ENCODE data around the gene ZCWPW2. TPM values are rescaled to one million over a fixed set of nuclear protein-coding genes. Genes with fewer than 3 reads are reported as not detected.

The ZCWPW2 gene
- total RNA-seq, 2 experiments from 2014 or later, result 0.17 TPM; not detected in 1

DNA sequence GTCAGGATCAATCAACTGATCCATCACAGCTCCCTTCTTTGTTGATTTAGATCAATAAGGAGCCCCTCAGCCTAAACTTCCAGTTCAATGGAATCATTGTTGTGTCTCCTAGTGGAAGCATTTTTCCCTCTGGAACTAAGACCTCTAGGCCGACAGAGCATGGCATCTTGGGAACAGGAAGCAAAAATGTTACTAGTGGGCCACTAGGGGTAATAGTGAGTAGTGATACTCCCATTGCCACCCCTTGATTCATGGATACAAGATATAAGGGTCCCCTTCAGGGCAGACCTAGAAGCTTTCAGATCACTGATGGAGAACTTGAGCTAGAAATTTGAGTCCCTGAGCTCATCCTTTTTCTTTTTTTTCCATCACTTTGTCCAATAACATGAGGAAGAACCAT is 40.5 kb downstream of the ZCWPW2 start:
- no peak overlapping the region for H3K27ac Mint-ChIP-seq
- CTCF ChIA-PET, result no interaction called here
- DNase-seq, result no peak
- H3K4me3 Mint-ChIP-seq, result no peak overlapping the region
- no peaks in the 10 kb centered on the region for H3K27me3 Mint-ChIP-seq (ENCODE audit: low read depth)
- H3K9me3 Mint-ChIP-seq, result peaks cover 19% of the 10 kb centered on the region
- H3K36me3 Mint-ChIP-seq (ENCODE audit: low read depth), result peaks cover 8% of the 10 kb centered on the region
- intact Hi-C loops (cut with micrococcal nuclease), result no loop called here
- no peaks in the 10 kb centered on the region for H3K4me1 Mint-ChIP-seq (ENCODE audit: low read depth)

DNA sequence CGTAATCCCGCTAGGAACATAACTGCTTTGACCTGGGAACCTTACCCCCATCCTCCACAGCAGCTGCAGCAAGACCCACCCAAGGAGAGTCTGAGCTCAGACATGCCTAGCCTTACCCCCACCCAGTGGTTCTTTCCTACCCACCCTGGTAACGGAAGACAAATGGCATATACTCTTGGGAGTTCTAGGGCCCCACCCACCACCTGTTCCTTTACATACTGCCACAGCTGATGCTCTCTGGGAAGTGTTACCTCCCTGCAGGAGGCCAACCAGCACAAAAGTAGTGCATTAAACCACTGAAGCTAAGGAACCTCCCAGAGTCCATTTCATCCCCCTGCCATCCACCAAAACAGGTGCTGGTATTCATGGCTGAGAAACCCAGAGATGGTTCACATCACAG is 50.7 kb downstream of the ZCWPW2 start:
- H3K36me3 Mint-ChIP-seq (ENCODE audit: low read depth), result no peaks in the 10 kb centered on the region
- peaks cover 52% of the 10 kb centered on the region for H3K9me3 Mint-ChIP-seq
- CTCF ChIA-PET, result interaction anchor here (0.8 kb wide), 1 partner anchor 1117 kb away, joined by 3 read pairs; no protein-coding TSS in a partner anchor
- intact Hi-C loops (cut with micrococcal nuclease), result no loop called here
- no peaks in the 10 kb centered on the region for H3K4me1 Mint-ChIP-seq (ENCODE audit: low read depth)
- no peak overlapping the region for H3K4me3 Mint-ChIP-seq
- no peak for DNase-seq
- no peak overlapping the region for H3K27ac Mint-ChIP-seq
- no peaks in the 10 kb centered on the region for H3K27me3 Mint-ChIP-seq (ENCODE audit: low read depth)

DNA sequence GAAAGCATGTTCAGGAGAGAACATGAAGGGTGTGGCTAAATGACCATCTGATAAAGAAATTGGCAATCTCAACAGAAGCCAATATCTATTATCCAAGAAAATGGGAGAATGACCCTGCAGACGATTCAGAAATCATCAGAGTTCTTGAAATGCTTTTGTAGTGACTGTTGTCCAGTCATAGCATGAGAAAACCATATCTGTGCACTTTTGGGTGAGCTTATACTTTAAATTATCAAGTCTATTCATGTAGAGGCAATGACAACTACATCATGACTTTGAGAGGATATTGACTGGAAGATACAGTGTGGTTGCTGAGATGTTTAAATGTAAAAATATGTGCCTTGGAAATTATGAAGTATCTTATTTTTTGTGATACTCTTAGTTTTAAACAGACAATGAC is 57.7 kb downstream of the ZCWPW2 start:
- H3K4me3 Mint-ChIP-seq, result no peak overlapping the region
- intact Hi-C loops (cut with micrococcal nuclease), result no loop called here
- no peaks in the 10 kb centered on the region for H3K4me1 Mint-ChIP-seq (ENCODE audit: low read depth)
- CTCF ChIA-PET, result no interaction called here
- H3K27me3 Mint-ChIP-seq (ENCODE audit: low read depth), result no peaks in the 10 kb centered on the region
- H3K9me3 Mint-ChIP-seq, result peaks cover 43% of the 10 kb centered on the region
- no peak overlapping the region for H3K27ac Mint-ChIP-seq
- DNase-seq, result no peak
- H3K36me3 Mint-ChIP-seq (ENCODE audit: low read depth), result no peaks in the 10 kb centered on the region

DNA sequence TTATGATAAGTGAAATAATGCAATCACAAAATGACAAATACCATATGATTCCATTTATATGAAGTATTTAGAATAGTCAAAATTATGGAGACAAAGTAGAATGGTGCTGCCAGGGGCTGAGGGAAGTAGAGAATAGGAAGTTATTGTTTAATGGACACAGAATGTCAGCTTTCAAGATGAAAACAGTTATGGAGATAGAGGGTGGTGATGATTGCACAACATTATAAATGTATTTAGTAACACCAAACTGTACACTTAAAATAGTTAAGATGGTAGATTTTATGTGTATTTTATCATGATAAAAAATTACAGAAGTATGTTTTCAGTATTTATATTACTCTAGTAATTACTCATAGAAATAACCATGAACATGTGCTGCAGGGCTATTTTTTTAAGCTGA is 100.9 kb downstream of the ZCWPW2 start:
- Mint-ChIP-seq H3K27ac (no peak overlapping the region), H3K36me3 (ENCODE audit: low read depth) (no peaks in the 10 kb centered on the region), H3K4me3 (no peak overlapping the region), H3K4me1 (ENCODE audit: low read depth) (no peaks in the 10 kb centered on the region), H3K9me3 (peaks cover 9% of the 10 kb centered on the region), H3K27me3 (ENCODE audit: low read depth) (no peaks in the 10 kb centered on the region)
- DNase-seq, result no peak
- CTCF ChIA-PET, result no interaction called here
- intact Hi-C loops (cut with micrococcal nuclease), result no loop called here

DNA sequence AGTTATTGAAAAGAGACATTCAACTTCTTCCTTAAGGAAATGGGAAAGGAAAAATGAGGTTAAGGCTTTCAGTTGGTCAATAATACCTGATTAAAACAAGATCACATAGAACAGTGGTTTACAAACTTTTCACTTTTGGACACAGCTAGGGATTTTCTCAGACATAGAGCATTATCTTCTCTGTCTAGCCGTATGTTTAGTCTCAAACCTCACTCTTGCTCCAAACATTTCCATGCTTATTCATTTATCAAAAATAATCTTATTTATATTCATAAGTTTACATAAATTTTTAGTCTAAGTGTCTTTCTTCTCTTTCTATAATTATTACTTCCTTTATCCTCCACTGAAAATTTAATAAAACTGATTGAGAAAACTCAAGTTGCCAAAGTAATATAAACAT is 114.3 kb downstream of the ZCWPW2 start:
- DNase-seq, result no peak
- CTCF ChIA-PET, result no interaction called here
- Mint-ChIP-seq H3K27me3 (ENCODE audit: low read depth) (no peaks in the 10 kb centered on the region), H3K27ac (no peak overlapping the region), H3K4me3 (no peak overlapping the region), H3K36me3 (ENCODE audit: low read depth) (peaks cover 4% of the 10 kb centered on the region), H3K4me1 (ENCODE audit: low read depth) (no peaks in the 10 kb centered on the region), H3K9me3 (peaks cover 5% of the 10 kb centered on the region)
- intact Hi-C loops (cut with micrococcal nuclease), result no loop called here

DNA sequence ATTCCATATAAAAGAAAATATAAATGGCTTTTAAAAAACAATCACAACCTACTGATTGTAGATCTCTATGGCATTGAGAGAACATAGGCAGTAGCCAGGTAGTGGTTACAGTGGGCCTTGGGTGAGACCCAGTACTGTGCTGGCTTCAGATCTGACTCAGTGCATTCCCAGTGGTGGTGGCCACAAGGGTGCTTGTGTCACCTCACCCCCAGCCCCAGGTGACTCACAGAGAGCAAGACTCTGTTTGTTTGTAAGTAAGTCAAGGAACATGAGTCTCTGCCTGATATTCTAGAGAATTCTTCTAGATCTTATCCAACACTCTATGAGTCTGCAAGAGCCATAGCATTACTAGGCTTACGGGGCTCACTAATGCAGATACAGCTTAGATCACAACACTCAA is 118.9 kb downstream of the ZCWPW2 start:
- Mint-ChIP-seq H3K9me3 (peaks cover 13% of the 10 kb centered on the region), H3K27ac (no peak overlapping the region), H3K4me1 (ENCODE audit: low read depth) (no peaks in the 10 kb centered on the region), H3K27me3 (ENCODE audit: low read depth) (no peaks in the 10 kb centered on the region), H3K36me3 (ENCODE audit: low read depth) (peaks cover 3% of the 10 kb centered on the region), H3K4me3 (no peak overlapping the region)
- intact Hi-C loops (cut with micrococcal nuclease), result no loop called here
- CTCF ChIA-PET, result no interaction called here
- no peak for DNase-seq

DNA sequence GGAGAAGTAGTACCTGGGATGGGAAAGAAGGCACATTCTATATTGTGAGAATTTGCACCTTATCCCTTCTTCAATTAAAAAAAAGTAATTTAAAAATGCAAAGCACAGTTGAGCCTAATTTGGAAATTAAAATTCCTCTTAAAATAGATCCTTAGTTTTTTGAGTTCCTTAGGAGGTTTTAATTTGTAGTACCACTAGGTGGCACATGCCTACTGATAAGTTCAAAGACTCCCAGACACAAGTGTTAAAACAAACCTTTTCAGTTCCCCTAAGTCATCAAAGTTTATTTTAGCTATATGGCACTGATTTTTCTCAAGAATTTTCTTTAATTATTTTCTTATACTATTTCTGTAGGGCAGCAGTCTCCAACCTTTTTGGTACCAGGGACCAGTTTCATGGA is 127.7 kb downstream of the ZCWPW2 start:
- no peaks in the 10 kb centered on the region for H3K27me3 Mint-ChIP-seq (ENCODE audit: low read depth)
- intact Hi-C loops (cut with micrococcal nuclease), result loop anchor here (2.0 kb wide), 2 partner anchors 191 to 251 kb away; no protein-coding TSS in a partner anchor
- no peaks in the 10 kb centered on the region for H3K36me3 Mint-ChIP-seq (ENCODE audit: low read depth)
- no peaks in the 10 kb centered on the region for H3K4me1 Mint-ChIP-seq (ENCODE audit: low read depth)
- no peak overlapping the region for H3K27ac Mint-ChIP-seq
- no peak for DNase-seq
- peaks cover 7% of the 10 kb centered on the region for H3K9me3 Mint-ChIP-seq
- no peak overlapping the region for H3K4me3 Mint-ChIP-seq
- CTCF ChIA-PET, result interaction anchor here (1.7 kb wide), 1 partner anchor 192 kb away, joined by 5 read pairs; no protein-coding TSS in a partner anchor

DNA sequence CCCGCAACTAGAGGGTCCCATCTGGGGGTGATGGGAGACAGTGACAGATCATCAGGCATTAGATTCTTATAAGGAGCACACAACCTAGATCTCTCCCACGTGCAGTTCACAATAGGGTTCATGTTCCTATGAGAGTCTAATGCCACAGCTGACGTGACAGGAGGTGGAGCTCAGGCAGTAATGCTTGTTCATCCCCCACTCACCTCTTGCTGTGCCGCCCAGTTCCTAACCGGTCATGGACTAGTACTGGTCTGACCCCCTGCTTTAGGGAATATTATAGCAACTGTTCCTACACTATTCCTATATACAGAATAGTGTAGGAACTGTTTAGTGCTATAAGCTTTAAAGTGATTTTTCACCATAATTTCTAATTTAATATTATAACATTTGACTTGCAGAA is 128.2 kb downstream of the ZCWPW2 start:
- CTCF ChIA-PET, result interaction anchor here (0.9 to 1.7 kb wide), 3 partner anchors 11 to 191 kb away, joined by 3 to 5 read pairs (median 4); no protein-coding TSS in a partner anchor
- DNase-seq, result no peak
- H3K9me3 Mint-ChIP-seq, result peaks cover 3% of the 10 kb centered on the region
- intact Hi-C loops (cut with micrococcal nuclease), result loop anchor here (2.0 kb wide), 2 partner anchors 190 to 250 kb away; no protein-coding TSS in a partner anchor
- no peak overlapping the region for H3K4me3 Mint-ChIP-seq
- H3K27me3 Mint-ChIP-seq (ENCODE audit: low read depth), result no peaks in the 10 kb centered on the region
- H3K27ac Mint-ChIP-seq, result no peak overlapping the region
- no peaks in the 10 kb centered on the region for H3K4me1 Mint-ChIP-seq (ENCODE audit: low read depth)
- H3K36me3 Mint-ChIP-seq (ENCODE audit: low read depth), result no peaks in the 10 kb centered on the region

DNA sequence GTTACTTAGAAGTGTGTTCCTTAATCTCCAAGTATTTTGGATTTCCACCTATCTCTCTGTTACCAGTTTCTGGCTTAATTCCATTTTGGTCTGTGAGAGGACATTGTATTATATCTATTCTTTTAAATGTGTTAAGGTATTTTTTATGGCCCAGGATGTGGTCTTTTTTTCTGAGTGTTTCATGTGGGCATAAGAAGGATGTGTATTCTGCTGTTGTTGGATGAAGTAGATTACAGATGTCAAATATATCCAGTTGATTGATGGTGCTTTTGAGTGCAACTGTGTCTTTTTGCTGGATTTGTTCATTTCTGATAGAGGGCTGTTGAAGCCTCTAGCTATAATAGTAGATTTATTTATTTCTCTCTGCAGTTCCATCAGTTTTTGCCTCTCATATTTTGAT is 136.6 kb downstream of the ZCWPW2 start:
- Mint-ChIP-seq H3K36me3 (ENCODE audit: low read depth) (peaks cover 10% of the 10 kb centered on the region), H3K9me3 (peaks cover 15% of the 10 kb centered on the region), H3K4me3 (no peak overlapping the region), H3K27me3 (ENCODE audit: low read depth) (no peaks in the 10 kb centered on the region), H3K27ac (no peak overlapping the region), H3K4me1 (ENCODE audit: low read depth) (no peaks in the 10 kb centered on the region)
- DNase-seq, result no peak
- CTCF ChIA-PET, result no interaction called here
- intact Hi-C loops (cut with micrococcal nuclease), result no loop called here

DNA sequence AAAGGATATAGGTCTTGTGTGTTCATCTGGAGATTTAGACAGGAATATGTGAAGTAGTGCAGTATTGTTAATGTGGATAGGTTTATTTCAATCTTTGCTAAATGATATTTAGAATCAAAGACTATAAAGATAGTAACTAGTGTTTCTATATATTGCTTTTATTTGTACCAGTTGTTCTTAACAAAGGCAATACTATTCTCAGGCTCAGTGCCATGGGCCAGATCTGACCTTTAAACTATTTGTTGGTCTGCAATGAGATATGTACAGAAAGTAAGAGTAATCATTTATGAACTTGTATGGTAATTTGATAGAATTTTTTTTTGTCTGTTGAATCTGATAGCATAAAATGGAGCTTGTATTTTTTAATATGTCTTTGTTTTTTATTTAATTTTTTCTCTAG is 146.8 kb downstream of the ZCWPW2 start:
- no peaks in the 10 kb centered on the region for H3K36me3 Mint-ChIP-seq (ENCODE audit: low read depth)
- H3K4me1 Mint-ChIP-seq (ENCODE audit: low read depth), result no peaks in the 10 kb centered on the region
- CTCF ChIA-PET, result no interaction called here
- H3K4me3 Mint-ChIP-seq, result no peak overlapping the region
- H3K27me3 Mint-ChIP-seq (ENCODE audit: low read depth), result no peaks in the 10 kb centered on the region
- intact Hi-C loops (cut with micrococcal nuclease), result no loop called here
- no peak for DNase-seq
- no peak overlapping the region for H3K27ac Mint-ChIP-seq
- H3K9me3 Mint-ChIP-seq, result no peaks in the 10 kb centered on the region

DNA sequence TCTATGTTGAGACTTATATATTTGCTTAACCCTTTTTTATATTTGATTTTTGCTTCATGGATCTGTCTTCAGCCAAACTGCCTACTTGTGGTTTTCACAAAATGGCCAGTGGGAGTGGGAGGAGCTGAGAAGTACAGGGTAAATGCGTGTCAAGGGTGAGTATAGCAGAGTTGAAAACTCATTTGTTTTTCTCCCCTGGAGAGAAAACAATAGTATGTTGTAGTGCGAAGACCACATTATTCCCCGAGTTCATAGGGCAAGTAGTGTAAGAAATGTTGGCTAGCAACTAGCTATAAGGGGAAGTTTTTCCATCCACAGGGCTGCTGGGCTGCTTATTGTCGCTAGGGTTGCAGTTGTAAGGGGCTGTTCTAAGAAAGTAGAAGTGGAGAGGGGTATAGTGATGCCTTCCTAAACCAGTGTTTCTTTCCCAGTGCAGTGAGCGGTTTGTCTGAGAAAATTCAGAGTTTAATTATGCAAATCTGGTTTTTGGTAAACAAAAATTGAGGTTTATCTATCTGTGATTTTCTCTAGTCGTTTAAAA is 153.9 kb downstream of the ZCWPW2 start:
- no peaks in the 10 kb centered on the region for H3K27me3 Mint-ChIP-seq (ENCODE audit: low read depth)
- no peak overlapping the region for H3K4me3 Mint-ChIP-seq
- no peaks in the 10 kb centered on the region for H3K9me3 Mint-ChIP-seq
- no peaks in the 10 kb centered on the region for H3K4me1 Mint-ChIP-seq (ENCODE audit: low read depth)
- CTCF ChIA-PET, result no interaction called here
- no peak for DNase-seq
- no peaks in the 10 kb centered on the region for H3K36me3 Mint-ChIP-seq (ENCODE audit: low read depth)
- intact Hi-C loops (cut with micrococcal nuclease), result no loop called here
- H3K27ac Mint-ChIP-seq, result no peak overlapping the region

DNA sequence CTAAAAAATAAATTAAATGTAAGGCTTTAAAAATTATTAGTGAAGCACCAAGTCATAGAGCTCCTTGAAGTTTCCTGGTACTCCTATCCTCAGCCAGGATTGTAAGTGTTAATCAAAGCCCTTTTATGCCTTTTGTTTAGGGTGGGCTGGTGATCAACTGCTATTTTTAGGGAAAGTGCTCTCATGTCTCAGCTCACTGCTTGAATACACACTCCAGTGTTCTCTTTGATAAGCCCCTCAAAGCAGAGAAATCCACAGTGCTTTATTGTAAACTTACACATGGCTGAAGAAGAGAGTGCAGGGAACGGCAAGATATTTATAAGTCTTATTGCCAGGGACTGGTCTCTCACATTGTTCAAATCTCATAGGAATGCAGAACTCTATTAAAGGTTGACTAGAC is 156.5 kb downstream of the ZCWPW2 start:
- intact Hi-C loops (cut with micrococcal nuclease), result no loop called here
- Mint-ChIP-seq H3K4me3 (no peak overlapping the region), H3K9me3 (no peaks in the 10 kb centered on the region), H3K27me3 (ENCODE audit: low read depth) (no peaks in the 10 kb centered on the region), H3K36me3 (ENCODE audit: low read depth) (no peaks in the 10 kb centered on the region), H3K27ac (no peak overlapping the region), H3K4me1 (ENCODE audit: low read depth) (no peaks in the 10 kb centered on the region)
- no peak for DNase-seq
- CTCF ChIA-PET, result no interaction called here

DNA sequence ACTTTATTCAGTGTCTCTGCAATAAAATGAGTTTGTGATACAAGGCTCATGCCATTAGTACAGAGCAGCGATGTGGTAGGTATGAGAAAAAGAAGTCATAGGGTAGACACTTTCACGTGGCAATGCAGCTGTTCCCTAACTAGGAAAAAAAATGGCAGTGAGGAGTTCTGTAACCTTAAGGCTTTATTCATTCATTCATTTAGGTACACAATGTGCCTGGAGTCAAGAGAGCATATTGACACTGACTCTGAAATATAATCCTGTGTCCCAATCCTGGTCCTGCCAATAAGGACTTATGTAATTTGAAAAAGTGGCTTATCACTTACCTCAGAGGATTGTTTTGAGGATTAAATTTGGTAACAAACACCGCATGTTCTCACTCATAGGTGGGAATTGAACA is 173.1 kb downstream of the ZCWPW2 start:
- H3K27me3 Mint-ChIP-seq (ENCODE audit: low read depth), result no peaks in the 10 kb centered on the region
- CTCF ChIA-PET, result no interaction called here
- H3K27ac Mint-ChIP-seq, result no peak overlapping the region
- DNase-seq, result no peak
- H3K36me3 Mint-ChIP-seq (ENCODE audit: low read depth), result no peaks in the 10 kb centered on the region
- intact Hi-C loops (cut with micrococcal nuclease), result no loop called here
- no peaks in the 10 kb centered on the region for H3K4me1 Mint-ChIP-seq (ENCODE audit: low read depth)
- no peak overlapping the region for H3K4me3 Mint-ChIP-seq
- H3K9me3 Mint-ChIP-seq, result no peaks in the 10 kb centered on the region

Measured in activated naive CD4-positive, alpha-beta T cell treated with anti-CD3 and anti-CD28 coated beads for 36 hours (primary cell).